IPS-18a (cell line): ENCODE measurements around the gene BMPER.

Source experiments
- H3K27ac ChIP-seq: one replicate; pipeline ENCODE4 v1.5.1; 2013; ENCODE audit warnings: low read length
- H3K27me3 ChIP-seq: one replicate; pipeline ENCODE4 v1.6.1; 2013; ENCODE audit warnings: mild to moderate bottlenecking, low read length; ENCODE audit not compliant: control insufficient read depth, insufficient read depth
- H3K36me3 ChIP-seq: one replicate; pipeline ENCODE4 v1.6.1; 2013; ENCODE audit warnings: low read depth, low read length; ENCODE audit not compliant: control insufficient read depth
- H3K4me1 ChIP-seq: one replicate; pipeline ENCODE4 v1.6.1; 2013; ENCODE audit warnings: low read depth, low read length; ENCODE audit not compliant: control insufficient read depth
- H3K4me3 ChIP-seq: one replicate; pipeline ENCODE4 v1.5.1; 2013; ENCODE audit warnings: low read length
- H3K9ac ChIP-seq: one replicate; pipeline ENCODE4 v1.6.1; 2013; ENCODE audit warnings: mild to moderate bottlenecking, low read length, moderate library complexity
- H3K9me3 ChIP-seq: one replicate; pipeline ENCODE4 v1.6.1; 2013; ENCODE audit warnings: low read depth, low read length; ENCODE audit not compliant: control insufficient read depth

The BMPER gene

GRCh38 chr7:34077168-34077567 lies 171.8 kb downstream of the BMPER start:
- no peaks in the 10 kb centered on the region for H3K36me3 ChIP-seq
- no peaks in the 10 kb centered on the region for H3K4me1 ChIP-seq
- H3K9ac ChIP-seq = no peak overlapping the region
- H3K9me3 ChIP-seq = no peaks in the 10 kb centered on the region
- H3K4me3 ChIP-seq = no peak overlapping the region
- no peaks in the 10 kb centered on the region for H3K27me3 ChIP-seq
- H3K27ac ChIP-seq = no peak overlapping the region

GRCh38 chr7:34078864-34079263 lies 173.5 kb downstream of the BMPER start:
- H3K9me3 ChIP-seq = no peaks in the 10 kb centered on the region
- no peak overlapping the region for H3K27ac ChIP-seq
- H3K36me3 ChIP-seq = no peaks in the 10 kb centered on the region

GRCh38 chr7:34080513-34080912 lies 175.2 kb downstream of the BMPER start:
- H3K9me3 ChIP-seq = no peaks in the 10 kb centered on the region
- H3K4me3 ChIP-seq = no peak overlapping the region
- H3K9ac ChIP-seq = no peak overlapping the region
- H3K4me1 ChIP-seq = no peaks in the 10 kb centered on the region
- no peaks in the 10 kb centered on the region for H3K36me3 ChIP-seq
- no peaks in the 10 kb centered on the region for H3K27me3 ChIP-seq
- no peak overlapping the region for H3K27ac ChIP-seq

More at GRCh38 chr7:34078864-34079263, 173.5 kb downstream of the BMPER start:
- Histone ChIP-seq H3K27me3 (no peaks in the 10 kb centered on the region), H3K9ac (no peak overlapping the region), H3K4me1 (no peaks in the 10 kb centered on the region), H3K4me3 (no peak overlapping the region)

- no peaks in the 10 kb centered on the region for H3K4me1 ChIP-seq
- H3K27me3 ChIP-seq = no peaks in the 10 kb centered on the region
- no peaks in the 10 kb centered on the region for H3K36me3 ChIP-seq
- H3K9me3 ChIP-seq = no peaks in the 10 kb centered on the region
- H3K9ac ChIP-seq = no peak overlapping the region
- H3K27ac ChIP-seq = no peak overlapping the region
- H3K4me3 ChIP-seq = no peak overlapping the region
Observed at GRCh38 chr7:34081935-34082334, 176.6 kb downstream of the BMPER start.

- no peaks in the 10 kb centered on the region for H3K4me1 ChIP-seq
- H3K27ac ChIP-seq = no peak overlapping the region
- no peaks in the 10 kb centered on the region for H3K36me3 ChIP-seq
- H3K9me3 ChIP-seq = no peaks in the 10 kb centered on the region
- no peak overlapping the region for H3K4me3 ChIP-seq
- H3K27me3 ChIP-seq = no peaks in the 10 kb centered on the region
- H3K9ac ChIP-seq = no peak overlapping the region
Observed at GRCh38 chr7:34083440-34083839, 178.1 kb downstream of the BMPER start.

GRCh38 chr7:34084651-34085050 lies 179.3 kb downstream of the BMPER start:
- no peak overlapping the region for H3K27ac ChIP-seq
- H3K9me3 ChIP-seq = no peaks in the 10 kb centered on the region
- H3K9ac ChIP-seq = no peak overlapping the region
- H3K27me3 ChIP-seq = no peaks in the 10 kb centered on the region
- no peaks in the 10 kb centered on the region for H3K36me3 ChIP-seq
- no peak overlapping the region for H3K4me3 ChIP-seq
- no peaks in the 10 kb centered on the region for H3K4me1 ChIP-seq

- Histone ChIP-seq H3K9me3 (no peaks in the 10 kb centered on the region), H3K4me3 (no peak overlapping the region), H3K4me1 (no peaks in the 10 kb centered on the region), H3K27me3 (no peaks in the 10 kb centered on the region), H3K27ac (no peak overlapping the region), H3K36me3 (no peaks in the 10 kb centered on the region), H3K9ac (no peak overlapping the region)
Observed at GRCh38 chr7:34086064-34086463, 180.7 kb downstream of the BMPER start.

- no peak overlapping the region for H3K27ac ChIP-seq
- H3K4me1 ChIP-seq = no peaks in the 10 kb centered on the region
- H3K27me3 ChIP-seq = no peaks in the 10 kb centered on the region
- H3K9ac ChIP-seq = no peak overlapping the region
- H3K9me3 ChIP-seq = no peaks in the 10 kb centered on the region
- no peaks in the 10 kb centered on the region for H3K36me3 ChIP-seq
- no peak overlapping the region for H3K4me3 ChIP-seq
Observed at GRCh38 chr7:34086981-34087380, 181.6 kb downstream of the BMPER start.

GRCh38 chr7:34087892-34088891 lies 182.9 kb downstream of the BMPER start:
- no peaks in the 10 kb centered on the region for H3K4me1 ChIP-seq
- no peak overlapping the region for H3K9ac ChIP-seq

GRCh38 chr7:34090816-34091215 lies 185.5 kb downstream of the BMPER start:
- Histone ChIP-seq H3K9ac (no peak overlapping the region), H3K9me3 (no peaks in the 10 kb centered on the region), H3K27ac (no peak overlapping the region), H3K36me3 (no peaks in the 10 kb centered on the region), H3K27me3 (no peaks in the 10 kb centered on the region), H3K4me3 (no peak overlapping the region), H3K4me1 (no peaks in the 10 kb centered on the region)

More at GRCh38 chr7:34087892-34088891, 182.9 kb downstream of the BMPER start:
- Histone ChIP-seq H3K4me3 (no peak overlapping the region), H3K27me3 (no peaks in the 10 kb centered on the region), H3K27ac (no peak overlapping the region), H3K9me3 (no peaks in the 10 kb centered on the region), H3K36me3 (no peaks in the 10 kb centered on the region)

- H3K9me3 ChIP-seq = no peaks in the 10 kb centered on the region
- H3K27me3 ChIP-seq = no peaks in the 10 kb centered on the region
- H3K27ac ChIP-seq = no peak overlapping the region
- H3K4me3 ChIP-seq = no peak overlapping the region
- H3K4me1 ChIP-seq = no peaks in the 10 kb centered on the region
- no peaks in the 10 kb centered on the region for H3K36me3 ChIP-seq
- H3K9ac ChIP-seq = no peak overlapping the region
Observed at GRCh38 chr7:34091321-34091917, 186.1 kb downstream of the BMPER start.
